Neutrophil (primary cell): Measurements from ENCODE around the gene CCT6A.
"Not testable (repeated sequence)": the region's sequence is repeated elsewhere in the genome, so short reads cannot be mapped to it uniquely, and the experiment has no call there.

Source experiments
- H3K27ac ChIP-seq: fragments of 200-600 bp; sonication (generic); 2 replicates; pipeline ENCODE4 v1.5.1; 2016; ENCODE audit warnings: mild to moderate bottlenecking, moderate library complexity
- H3K27me3 ChIP-seq: fragments of 200-600 bp; sonication (generic); 2 replicates; pipeline ENCODE4 v1.6.0; 2016; ENCODE audit warnings: mild to moderate bottlenecking
- H3K36me3 ChIP-seq: fragments of 200-600 bp; sonication (generic); 2 replicates; pipeline ENCODE4 v1.5.1; 2017
- H3K4me1 ChIP-seq, 2 experiments: fragments of 200-600 bp in 1 of 2; sonication (generic) in 1 of 2; 1 replicate in 1 of 2; 2 replicates in 1 of 2; pipeline versions ENCODE4 v1.5.1 to v1.6.1; 2013 to 2016; ENCODE audit warnings: low read depth in 1 of 2, low read length in 1 of 2, mild to moderate bottlenecking in 1 of 2, moderate library complexity in 1 of 2; ENCODE audit not compliant: control insufficient read depth in 1 of 2, insufficient read depth in 1 of 2
- H3K4me3 ChIP-seq, 2 experiments: fragments of 200-600 bp in 1 of 2; sonication (generic) in 1 of 2; 1 replicate in 1 of 2; 2 replicates in 1 of 2; pipeline ENCODE4 v1.5.1; 2013 to 2016; ENCODE audit warnings: low read depth in 1 of 2, low read length in 1 of 2, mild to moderate bottlenecking in 1 of 2, moderate library complexity in 1 of 2
- H3K9me3 ChIP-seq: fragments of 200-600 bp; sonication (generic); 2 replicates; pipeline ENCODE4 v1.5.1; 2016
- CTCF ChIP-seq: fragments of 200-600 bp; sonication (generic); IDR thresholded peaks from 2 replicates; pipeline ENCODE4 v1.5.1; 2016; ENCODE audit warnings: antibody characterized with exemption

Gene CCT6A

GRCh38 chr7:56106108-56107073 lies 54.8 kb downstream of the CCT6A start, which contains the start of gene CHCHD2:
Gene CHCHD2, minus strand, starts transcription at chr7:56106476. Its CDS starts 63 bp downstream, at chr7:56106413.
- Histone ChIP-seq H3K27me3 (peaks cover 32% of the 10 kb centered on the region), H3K36me3 (peaks cover 30% of the 10 kb centered on the region), H3K4me3 (peak within 1 kb of the TSS; percentile 76 to 84), H3K4me1 (peaks cover 18 to 23% of the 10 kb centered on the region in 2 experiments), H3K27ac (peak within 1 kb of the TSS; percentile 87), H3K9me3 (no peaks in the 10 kb centered on the region)
- TF ChIP-seq CTCF: peak; percentile 12

GRCh38 chr7:56107954-56108258 lies 56.3 kb downstream of the CCT6A start:
- peaks cover 18 to 23% of the 10 kb centered on the region in 2 experiments for H3K4me1 ChIP-seq
- H3K27me3 ChIP-seq: peaks cover 45% of the 10 kb centered on the region
- H3K36me3 ChIP-seq: peaks cover 15% of the 10 kb centered on the region
- TF ChIP-seq CTCF: no peak
- H3K9me3 ChIP-seq: no peaks in the 10 kb centered on the region
- peak overlapping the region in 1 of 2 experiments; percentile 84 for H3K4me3 ChIP-seq
- H3K27ac ChIP-seq: no peak overlapping the region

GRCh38 chr7:56110611-56111010 lies 59.0 kb downstream of the CCT6A start:
- Histone ChIP-seq H3K9me3 (no peaks in the 10 kb centered on the region), H3K4me3 (no peak overlapping the region), H3K27ac (no peak overlapping the region), H3K4me1 (peaks cover 9 to 16% of the 10 kb centered on the region in 2 experiments), H3K27me3 (peaks cover 69% of the 10 kb centered on the region), H3K36me3 (no peaks in the 10 kb centered on the region)
- TF ChIP-seq CTCF: no peak

- H3K9me3 ChIP-seq, H3K27ac ChIP-seq, H3K4me3 ChIP-seq, H3K4me1 ChIP-seq, H3K36me3 ChIP-seq: not testable (repeated sequence)
- peaks cover 85% of the 10 kb centered on the region for H3K27me3 ChIP-seq
Observed at GRCh38 chr7:56112244-56112643, 60.7 kb downstream of the CCT6A start.
